HUES6 (cell line): ENCODE results near the gene CDC20B.

ENCODE experiments used
- H3K27ac ChIP-seq: 2 replicates; pipeline ENCODE4 v1.7.0; 2013; ENCODE audit warnings: low read depth, mild to moderate bottlenecking, low read length, inconsistent platforms
- H3K27me3 ChIP-seq: 2 replicates; pipeline ENCODE4 v1.6.1; 2013; ENCODE audit warnings: low read length; ENCODE audit not compliant: control insufficient read depth, insufficient read depth
- H3K36me3 ChIP-seq: 2 replicates; pipeline ENCODE4 v1.6.1; 2013; ENCODE audit warnings: low read length; ENCODE audit not compliant: control insufficient read depth, insufficient read depth
- H3K4me1 ChIP-seq: 2 replicates; pipeline ENCODE4 v1.6.1; 2013; ENCODE audit warnings: low read length; ENCODE audit not compliant: control insufficient read depth, insufficient read depth
- H3K4me3 ChIP-seq: 2 replicates; pipeline ENCODE4 v1.5.1; 2013; ENCODE audit warnings: low read depth, low read length
- H3K9ac ChIP-seq: one replicate; pipeline ENCODE4 v1.6.1; 2013; ENCODE audit warnings: mild to moderate bottlenecking, low read length
- H3K9me3 ChIP-seq: 2 replicates; pipeline ENCODE4 v1.6.1; 2013; ENCODE audit warnings: low read depth, low read length; ENCODE audit not compliant: control insufficient read depth, insufficient read depth

CDC20B gene

DNA sequence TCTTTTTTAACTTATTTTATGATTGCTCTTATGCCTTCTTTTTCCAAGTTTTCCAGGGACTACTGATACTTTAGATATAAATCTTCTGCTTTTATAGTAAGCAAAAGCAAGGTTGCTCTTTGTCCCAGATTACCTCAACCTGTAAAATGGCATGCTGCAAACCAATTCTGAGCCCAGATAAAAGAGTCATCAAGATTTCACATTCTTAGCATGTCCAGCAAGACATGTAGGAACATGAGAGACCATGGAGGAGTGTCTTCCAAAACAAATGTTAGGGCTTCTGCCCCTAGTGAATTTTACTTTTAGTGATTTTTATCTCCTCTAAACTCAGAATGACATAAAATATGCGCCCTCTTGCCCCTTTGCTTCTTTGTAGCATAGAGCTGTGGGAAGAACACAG lies 7.0 kb upstream of the CDC20B start:
- Histone ChIP-seq H3K9ac (no peak overlapping the region), H3K27me3 (peaks cover 83% of the 10 kb centered on the region), H3K27ac (no peak overlapping the region)

DNA sequence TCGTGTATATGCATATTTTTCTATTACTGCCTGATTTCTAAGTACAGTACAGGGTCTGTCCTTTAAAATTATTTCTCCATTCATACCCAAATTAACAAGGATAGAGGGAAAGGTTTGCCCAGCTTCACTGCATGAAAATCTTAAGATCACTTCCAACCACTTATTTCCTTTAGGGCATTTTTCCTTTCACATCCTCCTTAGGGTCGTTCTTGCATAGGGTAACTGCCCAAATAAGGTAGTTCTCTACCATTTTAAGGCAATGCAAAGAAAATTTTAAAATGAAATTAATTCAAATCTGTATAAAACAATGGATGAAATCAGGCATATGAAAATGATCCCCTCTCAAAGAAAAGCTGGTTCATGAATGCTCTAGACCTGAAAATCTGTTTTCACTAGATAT lies 4.1 kb upstream of the CDC20B start:
- H3K9ac ChIP-seq: no peak overlapping the region
- peak overlapping the region; percentile 61 for H3K4me3 ChIP-seq

More for the DNA sequence above, 7.0 kb upstream of the CDC20B start:
- H3K4me3 ChIP-seq: no peak overlapping the region
- no peaks in the 10 kb centered on the region for H3K9me3 ChIP-seq
- H3K4me1 ChIP-seq: peaks cover 6% of the 10 kb centered on the region
- H3K36me3 ChIP-seq: no peaks in the 10 kb centered on the region

GRCh38 chr5:55176176-55176818 lies 3.3 kb upstream of the CDC20B start:
- peak overlapping the region; percentile 61 for H3K4me3 ChIP-seq
- no peaks in the 10 kb centered on the region for H3K9me3 ChIP-seq
- peaks cover 16% of the 10 kb centered on the region for H3K4me1 ChIP-seq
- no peaks in the 10 kb centered on the region for H3K36me3 ChIP-seq
- H3K27ac ChIP-seq: no peak overlapping the region
- H3K27me3 ChIP-seq: peaks cover 96% of the 10 kb centered on the region
- no peak overlapping the region for H3K9ac ChIP-seq

More for the DNA sequence above, 4.1 kb upstream of the CDC20B start:
- Histone ChIP-seq H3K27me3 (peaks cover 97% of the 10 kb centered on the region), H3K4me1 (peaks cover 16% of the 10 kb centered on the region), H3K27ac (no peak overlapping the region), H3K36me3 (no peaks in the 10 kb centered on the region), H3K9me3 (no peaks in the 10 kb centered on the region)

- Histone ChIP-seq H3K27ac (no peak overlapping the region), H3K9ac (no peak overlapping the region), H3K4me3 (peak overlapping the region; percentile 61), H3K4me1 (peaks cover 16% of the 10 kb centered on the region), H3K9me3 (no peaks in the 10 kb centered on the region), H3K36me3 (no peaks in the 10 kb centered on the region), H3K27me3 (peaks cover 95% of the 10 kb centered on the region)
Observed at GRCh38 chr5:55175781-55176175, 2.8 kb upstream of the CDC20B start.

- H3K27me3 ChIP-seq: peaks cover 81% of the 10 kb centered on the region
- H3K27ac ChIP-seq: no peak overlapping the region
- H3K4me1 ChIP-seq: peaks cover 16% of the 10 kb centered on the region
Observed at GRCh38 chr5:55173687-55174230, 782 bp upstream of the CDC20B start.

DNA sequence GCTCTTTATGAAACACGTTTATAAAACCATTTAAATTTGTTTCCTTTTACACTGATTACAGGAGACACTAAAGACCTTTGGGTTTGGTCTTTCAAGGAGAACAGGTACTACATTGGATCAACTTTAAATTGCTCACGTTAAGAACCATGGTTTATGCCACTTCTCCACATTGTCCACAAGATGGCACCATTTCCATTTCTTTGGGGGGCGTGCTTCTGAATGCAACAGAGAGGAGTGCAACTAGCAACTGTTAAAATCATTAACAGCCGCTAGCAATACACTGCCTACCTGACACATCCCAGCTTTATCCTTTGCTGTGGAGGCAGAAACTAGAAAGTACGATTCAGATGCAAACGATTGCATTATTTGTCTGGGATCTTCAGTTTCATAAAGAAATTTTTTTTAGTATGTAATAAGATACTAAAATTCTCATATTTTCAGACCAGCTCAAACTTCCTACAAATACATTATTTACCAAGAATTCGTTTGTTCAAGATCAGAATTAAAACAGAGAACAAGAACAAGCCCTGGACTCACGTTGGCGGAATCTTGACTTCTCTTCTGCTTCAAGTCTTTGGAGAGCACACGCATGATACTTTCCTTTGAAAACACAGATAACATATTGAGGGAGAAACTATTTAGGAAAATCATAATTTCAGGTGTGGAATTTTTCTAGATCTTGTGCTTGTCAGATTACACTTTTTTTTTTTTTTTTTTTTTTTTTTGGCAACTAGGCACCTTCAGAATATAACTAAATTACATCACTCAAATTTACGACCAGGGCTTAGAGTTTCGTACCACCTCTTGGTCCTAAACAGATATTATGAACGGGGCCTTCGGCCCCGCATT lies 702 bp downstream of the CDC20B start:
- Histone ChIP-seq H3K9ac (no peak overlapping the region), H3K9me3 (no peaks in the 10 kb centered on the region), H3K27ac (no peak overlapping the region), H3K4me3 (peak overlapping the region; percentile 61), H3K36me3 (no peaks in the 10 kb centered on the region), H3K27me3 (peaks cover 67% of the 10 kb centered on the region), H3K4me1 (peaks cover 16% of the 10 kb centered on the region)

More at GRCh38 chr5:55173687-55174230, 782 bp upstream of the CDC20B start:
- Histone ChIP-seq H3K9ac (no peak overlapping the region), H3K9me3 (no peaks in the 10 kb centered on the region), H3K36me3 (no peaks in the 10 kb centered on the region), H3K4me3 (peak overlapping the region; percentile 64)

- H3K9ac ChIP-seq: no peak overlapping the region
- H3K36me3 ChIP-seq: peaks cover under 1% of the 10 kb centered on the region; the same call in 1 of the 2 replicates
- H3K4me1 ChIP-seq: peaks cover 16% of the 10 kb centered on the region
- H3K27ac ChIP-seq: no peak overlapping the region
- H3K9me3 ChIP-seq: no peaks in the 10 kb centered on the region
- peaks cover 59% of the 10 kb centered on the region for H3K27me3 ChIP-seq
- no peak overlapping the region for H3K4me3 ChIP-seq
Observed at GRCh38 chr5:55171471-55171870, 1.5 kb downstream of the CDC20B start.

DNA sequence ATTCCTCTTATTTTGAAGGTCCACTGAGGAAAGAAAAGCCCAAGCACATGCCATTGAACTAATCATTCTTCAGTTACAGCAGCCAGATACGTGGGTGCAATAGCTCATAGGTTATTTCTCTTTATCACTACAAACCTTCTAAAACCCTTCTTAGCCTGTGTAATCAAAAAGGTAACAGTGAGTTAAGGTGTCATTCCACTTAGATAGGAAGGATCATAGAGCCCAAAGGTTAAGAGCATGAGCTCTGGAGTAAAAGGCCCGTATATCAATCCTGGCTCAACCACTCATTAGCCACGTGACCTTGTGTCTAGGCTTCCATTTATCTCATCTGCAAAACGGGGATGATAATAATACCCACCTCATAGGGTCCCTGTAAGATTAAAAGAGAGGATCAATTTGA lies 10.3 kb downstream of the CDC20B start:
- Histone ChIP-seq H3K9me3 (no peaks in the 10 kb centered on the region), H3K9ac (no peak overlapping the region), H3K27me3 (no peaks in the 10 kb centered on the region), H3K36me3 (peaks cover 44% of the 10 kb centered on the region), H3K27ac (no peak overlapping the region), H3K4me1 (no peaks in the 10 kb centered on the region), H3K4me3 (no peak overlapping the region)

DNA sequence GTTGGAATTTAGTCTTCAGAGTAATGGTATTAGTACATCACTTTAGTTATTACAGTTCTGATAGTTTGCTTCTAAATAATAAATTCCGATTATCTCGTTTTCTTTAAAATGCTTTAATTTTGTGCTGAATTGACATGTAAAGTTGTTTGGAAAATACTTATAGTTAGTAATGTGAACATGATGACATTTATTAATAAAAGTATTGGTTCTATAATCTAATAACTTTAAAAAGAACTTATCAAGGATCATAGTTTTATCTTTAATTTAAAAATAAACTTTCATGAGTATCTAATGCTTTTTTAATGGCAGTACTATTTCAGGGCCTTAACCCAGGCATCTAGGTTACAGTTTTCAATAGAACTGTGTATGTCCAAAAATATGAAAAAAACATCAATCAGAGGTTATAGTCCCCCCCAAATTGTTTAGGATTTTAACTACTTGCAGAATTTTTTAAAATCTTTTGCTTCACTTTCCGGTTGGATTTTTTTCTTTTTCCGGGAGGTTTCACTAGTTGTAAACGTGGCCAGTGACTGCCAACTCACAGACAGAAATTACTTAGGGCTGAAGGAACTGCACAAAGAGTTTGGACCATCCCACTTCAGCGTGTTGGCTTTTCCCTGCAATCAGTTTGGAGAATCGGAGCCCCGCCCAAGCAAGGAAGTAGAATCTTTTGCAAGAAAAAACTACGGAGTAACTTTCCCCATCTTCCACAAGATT lies 12.3 kb downstream of the CDC20B start:
- Histone ChIP-seq H3K4me1 (no peaks in the 10 kb centered on the region), H3K36me3 (peaks cover 36% of the 10 kb centered on the region), H3K9ac (peak overlapping the region; percentile 84), H3K27ac (peak overlapping the region; percentile 82), H3K9me3 (no peaks in the 10 kb centered on the region), H3K27me3 (no peaks in the 10 kb centered on the region), H3K4me3 (peak overlapping the region; percentile 79)

DNA sequence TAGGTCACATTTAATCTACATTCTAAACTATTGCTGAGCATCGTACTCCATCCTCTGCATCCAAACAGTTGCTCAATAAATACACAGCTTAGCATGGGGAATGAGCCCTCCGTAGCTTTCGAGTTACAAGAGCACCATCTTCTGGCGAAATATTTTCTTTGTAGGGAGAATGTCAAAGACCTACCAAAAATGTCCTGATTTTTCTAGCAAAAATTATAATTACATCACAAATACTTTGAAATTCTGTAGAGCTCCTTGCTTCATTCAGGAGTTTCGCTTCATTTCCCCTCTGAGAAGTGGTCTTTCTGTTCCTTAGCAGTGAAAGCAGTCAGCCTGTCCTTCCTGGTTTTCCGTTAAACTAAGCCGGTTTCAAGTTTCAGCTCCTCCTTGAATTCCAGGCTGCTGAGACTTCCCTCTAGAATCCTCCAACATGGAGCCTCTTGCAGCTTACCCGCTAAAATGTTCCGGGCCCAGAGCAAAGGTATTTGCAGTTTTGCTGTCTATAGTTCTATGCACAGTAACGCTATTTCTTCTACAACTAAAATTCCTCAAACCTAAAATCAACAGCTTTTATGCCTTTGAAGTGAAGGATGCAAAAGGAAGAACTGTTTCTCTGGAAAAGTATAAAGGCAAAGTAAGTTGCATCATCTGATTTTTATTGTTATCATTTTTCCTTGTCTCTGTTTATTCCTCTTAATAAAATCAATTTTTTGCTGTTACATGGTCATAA lies 13.0 kb downstream of the CDC20B start, which contains the start of gene GPX8:
TSS of gene GPX8 (plus strand) at position 409 of the 730 bp plus-strand sequence. CDS start at position 431, 22 bp downstream.
- Histone ChIP-seq H3K36me3 (peaks cover 28% of the 10 kb centered on the region), H3K27ac (peak within 1 kb of the TSS; percentile 82), H3K4me3 (peak within 1 kb of the TSS; percentile 79), H3K4me1 (no peaks in the 10 kb centered on the region), H3K9ac (peak within 1 kb of the TSS; percentile 84), H3K27me3 (no peaks in the 10 kb centered on the region), H3K9me3 (no peaks in the 10 kb centered on the region)
